WTC11 (cell line): ENCODE results near the gene ADARB2.

ENCODE experiments used
- CREM ChIP-seq: sonication (generic); formaldehyde crosslinking; IDR thresholded peaks from 2 replicates; pipeline ENCODE4 v1.8.1; 2022; ENCODE audit warnings: mild to moderate bottlenecking, missing genetic modification reagents, moderate library complexity
- FOXJ3 ChIP-seq: sonication (generic); formaldehyde crosslinking; IDR thresholded peaks from 2 replicates; pipeline ENCODE4 v1.9.0; 2021; ENCODE audit warnings: missing genetic modification reagents, mild to moderate bottlenecking, borderline replicate concordance
- NFATC4 ChIP-seq: fragments of 250-450 bp; sonication (Bioruptor Pico); IDR thresholded peaks from 2 replicates; pipeline ENCODE4 v1.9.0; 2021; ENCODE audit warnings: mild to moderate bottlenecking
- NR3C1 ChIP-seq: sonication (generic); formaldehyde crosslinking; conservative IDR thresholded peaks from 2 replicates; pipeline ENCODE4 v1.8.1; 2023; ENCODE audit warnings: low read depth, mild to moderate bottlenecking, missing genetic modification reagents
- TEAD4 ChIP-seq: sonication (generic); formaldehyde crosslinking; IDR thresholded peaks from 2 replicates; pipeline ENCODE4 v1.8.0; 2022; ENCODE audit warnings: mild to moderate bottlenecking, missing genetic modification reagents
- ZNF263 ChIP-seq: sonication (generic); formaldehyde crosslinking; IDR thresholded peaks from 2 replicates; pipeline ENCODE4 v1.8.1; 2022; ENCODE audit warnings: low read depth, mild to moderate bottlenecking, moderate library complexity, missing genetic modification reagents
- TF ChIP-seq, protein P1 (sequence below): fragments of 200-600 bp; IDR thresholded peaks from 2 replicates; pipeline ENCODE4 v1.8.0; 2022; ENCODE audit warnings: antibody characterized with exemption
- TF ChIP-seq, protein P2 (sequence below): sonication (generic); formaldehyde crosslinking; IDR thresholded peaks from 2 replicates; pipeline ENCODE4 v1.8.1; 2023; ENCODE audit warnings: mild to moderate bottlenecking, moderate library complexity, missing genetic modification reagents
- TF ChIP-seq, protein P3 (sequence below): sonication (generic); formaldehyde crosslinking; IDR thresholded peaks from 2 replicates; pipeline ENCODE4 v1.8.0; 2022; ENCODE audit warnings: mild to moderate bottlenecking, missing genetic modification reagents
- TF ChIP-seq, protein P4 (sequence below): sonication (generic); formaldehyde crosslinking; IDR thresholded peaks from 2 replicates; pipeline ENCODE4 v1.8.0; 2023; ENCODE audit warnings: missing genetic modification reagents

DNA sequence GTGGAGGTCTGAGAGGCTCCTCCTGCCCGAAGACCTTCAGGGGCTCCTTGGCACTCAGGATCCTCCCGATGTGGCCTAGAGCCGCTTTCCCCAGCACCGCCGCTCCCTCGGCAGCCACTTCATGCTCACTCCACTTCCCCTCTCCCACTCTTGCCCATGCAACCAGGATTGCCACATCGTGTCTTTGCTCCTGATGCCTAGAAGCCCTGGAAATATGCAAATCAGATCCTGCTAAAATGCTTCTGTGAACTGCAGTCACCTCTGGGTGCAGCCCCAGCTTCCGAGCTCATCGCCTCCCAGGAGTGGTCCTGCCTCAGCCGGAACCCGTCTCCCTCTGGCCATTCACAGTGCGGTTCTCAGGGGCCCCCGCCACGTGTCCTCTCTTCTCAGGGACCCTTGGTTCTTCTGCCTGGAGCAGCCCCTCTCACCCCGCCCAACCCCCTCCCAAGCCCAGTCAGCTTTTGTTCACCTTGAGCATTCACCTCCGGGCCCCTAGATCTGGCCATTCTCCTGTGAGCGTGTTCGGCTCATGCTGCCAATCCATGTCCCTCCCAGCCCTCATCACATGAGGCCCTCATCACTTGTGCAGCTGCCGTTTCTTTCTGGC lies 175.5 kb downstream of the ADARB2 start:
- TF ChIP-seq NFATC4, result no peak
- no peak for TF ChIP-seq CREM (CRISPR knock-in tag)
- TF ChIP-seq, protein P1, sequence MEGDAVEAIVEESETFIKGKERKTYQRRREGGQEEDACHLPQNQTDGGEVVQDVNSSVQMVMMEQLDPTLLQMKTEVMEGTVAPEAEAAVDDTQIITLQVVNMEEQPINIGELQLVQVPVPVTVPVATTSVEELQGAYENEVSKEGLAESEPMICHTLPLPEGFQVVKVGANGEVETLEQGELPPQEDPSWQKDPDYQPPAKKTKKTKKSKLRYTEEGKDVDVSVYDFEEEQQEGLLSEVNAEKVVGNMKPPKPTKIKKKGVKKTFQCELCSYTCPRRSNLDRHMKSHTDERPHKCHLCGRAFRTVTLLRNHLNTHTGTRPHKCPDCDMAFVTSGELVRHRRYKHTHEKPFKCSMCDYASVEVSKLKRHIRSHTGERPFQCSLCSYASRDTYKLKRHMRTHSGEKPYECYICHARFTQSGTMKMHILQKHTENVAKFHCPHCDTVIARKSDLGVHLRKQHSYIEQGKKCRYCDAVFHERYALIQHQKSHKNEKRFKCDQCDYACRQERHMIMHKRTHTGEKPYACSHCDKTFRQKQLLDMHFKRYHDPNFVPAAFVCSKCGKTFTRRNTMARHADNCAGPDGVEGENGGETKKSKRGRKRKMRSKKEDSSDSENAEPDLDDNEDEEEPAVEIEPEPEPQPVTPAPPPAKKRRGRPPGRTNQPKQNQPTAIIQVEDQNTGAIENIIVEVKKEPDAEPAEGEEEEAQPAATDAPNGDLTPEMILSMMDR, result no peak
- TF ChIP-seq, protein P2, sequence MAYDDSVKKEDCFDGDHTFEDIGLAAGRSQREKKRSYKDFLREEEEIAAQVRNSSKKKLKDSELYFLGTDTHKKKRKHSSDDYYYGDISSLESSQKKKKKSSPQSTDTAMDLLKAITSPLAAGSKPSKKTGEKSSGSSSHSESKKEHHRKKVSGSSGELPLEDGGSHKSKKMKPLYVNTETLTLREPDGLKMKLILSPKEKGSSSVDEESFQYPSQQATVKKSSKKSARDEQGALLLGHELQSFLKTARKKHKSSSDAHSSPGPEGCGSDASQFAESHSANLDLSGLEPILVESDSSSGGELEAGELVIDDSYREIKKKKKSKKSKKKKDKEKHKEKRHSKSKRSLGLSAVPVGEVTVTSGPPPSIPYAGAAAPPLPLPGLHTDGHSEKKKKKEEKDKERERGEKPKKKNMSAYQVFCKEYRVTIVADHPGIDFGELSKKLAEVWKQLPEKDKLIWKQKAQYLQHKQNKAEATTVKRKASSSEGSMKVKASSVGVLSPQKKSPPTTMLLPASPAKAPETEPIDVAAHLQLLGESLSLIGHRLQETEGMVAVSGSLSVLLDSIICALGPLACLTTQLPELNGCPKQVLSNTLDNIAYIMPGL, result no peak
- no peak for TF ChIP-seq ZNF263
- no peak for TF ChIP-seq TEAD4 (CRISPR knock-in tag)
- TF ChIP-seq, protein P3, sequence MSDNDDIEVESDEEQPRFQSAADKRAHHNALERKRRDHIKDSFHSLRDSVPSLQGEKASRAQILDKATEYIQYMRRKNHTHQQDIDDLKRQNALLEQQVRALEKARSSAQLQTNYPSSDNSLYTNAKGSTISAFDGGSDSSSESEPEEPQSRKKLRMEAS (CRISPR knock-in tag), result no peak
- TF ChIP-seq, protein P4, sequence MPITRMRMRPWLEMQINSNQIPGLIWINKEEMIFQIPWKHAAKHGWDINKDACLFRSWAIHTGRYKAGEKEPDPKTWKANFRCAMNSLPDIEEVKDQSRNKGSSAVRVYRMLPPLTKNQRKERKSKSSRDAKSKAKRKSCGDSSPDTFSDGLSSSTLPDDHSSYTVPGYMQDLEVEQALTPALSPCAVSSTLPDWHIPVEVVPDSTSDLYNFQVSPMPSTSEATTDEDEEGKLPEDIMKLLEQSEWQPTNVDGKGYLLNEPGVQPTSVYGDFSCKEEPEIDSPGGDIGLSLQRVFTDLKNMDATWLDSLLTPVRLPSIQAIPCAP (CRISPR knock-in tag), result no peak
- no peak for TF ChIP-seq FOXJ3 (CRISPR knock-in tag)
- no peak for TF ChIP-seq NR3C1 (CRISPR knock-in tag)
